ENCODE results near the gene RNF14.

RNF14 gene

GRCh38 chr5:141978389-141978788 lies 9.5 kb downstream of the RNF14 start:
- DNase-seq (ENCODE audit: low spot score): no peak

GRCh38 chr5:141982626-141983025 lies 13.7 kb downstream of the RNF14 start:
- no peak for DNase-seq (ENCODE audit: low spot score)

- DNase-seq (ENCODE audit: low spot score): no peak
These were observed 17.2 kb downstream of the RNF14 start for GRCh38 chr5:141986072-141986471.

- DNase-seq (ENCODE audit: low spot score): no peak
These were observed 20.8 kb downstream of the RNF14 start for GRCh38 chr5:141989720-141990119.

GRCh38 chr5:141992349-141992963 lies 23.6 kb downstream of the RNF14 start:
- DNase-seq (ENCODE audit: low spot score): peak; percentile 64

- DNase-seq (ENCODE audit: low spot score): no peak
These were observed 25.7 kb downstream of the RNF14 start for GRCh38 chr5:141994511-141995136.

- DNase-seq (ENCODE audit: low spot score): no peak
These were observed 26.8 kb downstream of the RNF14 start for GRCh38 chr5:141995656-141996055.

- DNase-seq (ENCODE audit: low spot score): no peak
These were observed 28.6 kb downstream of the RNF14 start for GRCh38 chr5:141997358-141997960.

- DNase-seq (ENCODE audit: low spot score): no peak
These were observed 31.3 kb downstream of the RNF14 start for GRCh38 chr5:142000173-142000572.

GRCh38 chr5:142000704-142001484 lies 32.0 kb downstream of the RNF14 start:
- DNase-seq (ENCODE audit: low spot score): no peak

GRCh38 chr5:142003266-142003800 lies 34.4 kb downstream of the RNF14 start:
- no peak for DNase-seq (ENCODE audit: low spot score)

- DNase-seq (ENCODE audit: low spot score): no peak
These were observed 37.7 kb downstream of the RNF14 start for GRCh38 chr5:142006363-142007236.

GRCh38 chr5:142007237-142007544 lies 38.3 kb downstream of the RNF14 start:
- DNase-seq (ENCODE audit: low spot score): no peak

- no peak for DNase-seq (ENCODE audit: low spot score)
These were observed 39.9 kb downstream of the RNF14 start for GRCh38 chr5:142008813-142009212.

- no peak for DNase-seq (ENCODE audit: low spot score)
These were observed 41.0 kb downstream of the RNF14 start for GRCh38 chr5:142009886-142010285.

- no peak for DNase-seq (ENCODE audit: low spot score)
These were observed 42.8 kb downstream of the RNF14 start for GRCh38 chr5:142011572-142012185.

GRCh38 chr5:142012186-142012785 lies 43.4 kb downstream of the RNF14 start:
- peak; percentile 72 for DNase-seq (ENCODE audit: low spot score)

GRCh38 chr5:142012792-142013388 lies 44.0 kb downstream of the RNF14 start, which contains the start of gene GNPDA1:
Gene GNPDA1 (minus strand): TSS chr5:142013027. CDS start chr5:142012035, 992 bp downstream.
- peak; percentile 90 for DNase-seq (ENCODE audit: low spot score)

GRCh38 chr5:142013734-142014521 lies 45.0 kb downstream of the RNF14 start:
- peak; percentile 93 for DNase-seq (ENCODE audit: low spot score)
